AG09309 (cell line): Measurements from ENCODE around the gene TBC1D22B.

Experiments
- DNase-seq: peaks from one replicate; pipeline ENCODE4 v3.0.0-alpha.2; 2010; ENCODE audit warnings: low read depth
- H3K4me3 ChIP-seq: 2 replicates; pipeline ENCODE4 v1.5.1; 2011; ENCODE audit warnings: mild to moderate bottlenecking, low read depth, low read length, moderate library complexity; ENCODE audit not compliant: control insufficient read depth
- CTCF ChIP-seq: IDR thresholded peaks from 2 replicates; pipeline ENCODE4 v1.5.1; 2011; ENCODE audit warnings: mild to moderate bottlenecking, low read depth, low read length, inconsistent platforms; ENCODE audit not compliant: insufficient read depth, control insufficient read depth; ENCODE audit errors: missing control alignments

TBC1D22B gene

GRCh38 chr6:37262446-37263026 lies 5.0 kb downstream of the TBC1D22B start:
- TF ChIP-seq CTCF = no peak
- no peak for DNase-seq
- no peak overlapping the region for H3K4me3 ChIP-seq

- H3K4me3 ChIP-seq = no peak overlapping the region
- no peak for TF ChIP-seq CTCF
- no peak for DNase-seq
Observed at GRCh38 chr6:37265001-37265400, 7.4 kb downstream of the TBC1D22B start.

- no peak for TF ChIP-seq CTCF
- H3K4me3 ChIP-seq = no peak overlapping the region
Observed at GRCh38 chr6:37265860-37266259, 8.3 kb downstream of the TBC1D22B start.

GRCh38 chr6:37269105-37269504 lies 11.5 kb downstream of the TBC1D22B start:
- no peak for DNase-seq
- H3K4me3 ChIP-seq = no peak overlapping the region
- TF ChIP-seq CTCF = no peak

More at GRCh38 chr6:37265860-37266259, 8.3 kb downstream of the TBC1D22B start:
- DNase-seq = no peak

- no peak overlapping the region for H3K4me3 ChIP-seq
- no peak for DNase-seq
- TF ChIP-seq CTCF = no peak
Observed at GRCh38 chr6:37272834-37273566, 15.4 kb downstream of the TBC1D22B start.

- TF ChIP-seq CTCF = no peak
- no peak for DNase-seq
Observed at GRCh38 chr6:37273690-37274089, 16.1 kb downstream of the TBC1D22B start.

More at GRCh38 chr6:37273690-37274089, 16.1 kb downstream of the TBC1D22B start:
- H3K4me3 ChIP-seq = no peak overlapping the region
